ENCODE measurements around the gene HM13. TPM values are rescaled to one million over a fixed set of nuclear protein-coding genes. Genes with fewer than 3 reads are reported as not detected.
A peak's percentile ranks its signal among the peaks of the same experiment; 100 is the strongest.
"Not testable (repeated sequence)": the region's sequence is repeated elsewhere in the genome, so short reads cannot be mapped to it uniquely, and the experiment has no call there.

Gene HM13
- polyA plus RNA-seq, 3 donors: 129 to 156 (median 142) TPM

DNA sequence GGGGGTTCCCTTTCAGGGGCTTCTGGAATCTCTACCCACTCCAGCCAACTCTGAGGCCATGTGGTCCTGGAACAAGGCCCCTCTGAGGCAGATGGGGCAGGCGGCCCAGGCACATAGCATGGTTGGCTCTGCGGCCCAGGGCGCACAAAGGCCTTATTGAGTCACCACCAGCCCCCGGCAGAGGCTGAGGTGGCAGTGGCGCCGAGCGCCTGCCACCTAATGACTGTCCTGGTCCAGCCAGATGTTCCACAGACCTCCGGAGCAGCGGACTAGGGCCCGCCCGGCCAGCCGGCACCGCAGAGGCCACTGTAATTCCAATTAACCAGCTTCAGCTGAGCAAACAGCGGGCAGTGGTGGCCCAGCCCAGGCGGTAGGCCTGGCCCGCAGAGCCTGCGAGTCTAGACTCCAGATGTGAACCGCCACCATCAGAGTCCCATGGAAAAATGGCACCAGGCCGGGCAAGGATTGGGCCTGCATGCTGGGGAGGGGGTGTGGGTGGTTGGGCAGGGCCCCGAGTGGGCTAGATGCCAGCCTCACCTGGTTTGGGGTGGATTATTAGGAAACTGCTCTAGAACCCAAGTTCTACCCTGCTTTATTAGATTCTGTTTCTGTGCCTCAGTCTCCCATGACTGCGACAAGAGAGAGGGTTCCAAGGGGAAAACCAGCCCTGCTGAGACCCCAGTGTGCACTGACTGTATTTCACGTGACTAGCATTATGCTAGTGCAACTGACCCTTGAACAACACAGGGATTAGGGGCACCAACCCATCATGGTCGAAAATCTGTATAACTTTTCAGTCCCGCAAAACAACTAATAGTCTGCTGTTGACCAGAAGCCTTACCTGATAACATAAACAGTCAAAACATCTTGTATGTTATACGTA lies 56.7 kb downstream of the HM13 start:
- DNase-seq (ENCODE audit: extremely low read depth in 1 of 11, low read depth in 9 of 11, low spot score in 4 of 11): no peak

DNA sequence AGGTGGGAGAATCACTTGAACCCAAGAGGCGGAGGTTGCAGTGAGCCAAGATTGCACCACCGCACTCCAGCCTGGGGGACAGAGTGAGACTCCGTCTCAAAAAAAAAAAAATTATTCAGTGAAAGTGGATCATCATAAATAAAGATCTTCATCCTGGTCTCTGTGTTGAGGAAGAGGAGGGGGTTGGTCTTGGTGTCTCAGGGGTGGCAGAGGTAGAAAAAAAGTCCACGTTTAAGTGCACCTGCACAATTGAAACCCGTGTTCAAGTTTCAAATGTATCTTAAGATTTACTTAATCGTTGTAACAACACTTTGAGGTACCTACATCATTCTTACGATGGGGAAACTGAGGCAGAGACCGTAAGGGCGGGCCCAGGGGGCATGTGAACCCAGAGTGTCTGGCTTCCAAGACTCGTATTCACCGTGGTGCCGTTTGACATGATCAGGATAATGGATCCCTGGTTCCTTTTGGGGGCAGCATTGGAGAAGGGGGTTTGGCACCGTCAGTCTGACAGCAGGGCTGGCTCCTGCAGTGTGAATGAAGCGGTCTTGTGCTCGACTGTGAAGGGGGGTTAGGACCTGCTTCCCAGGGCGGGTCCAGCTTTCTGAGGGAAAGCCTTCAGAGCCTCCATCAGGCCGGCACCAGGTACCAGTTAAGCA lies 57.9 kb downstream of the HM13 start:
- no peak for DNase-seq (ENCODE audit: extremely low read depth in 1 of 11, low read depth in 9 of 11, low spot score in 4 of 11)

- peak; percentile 84 to 93 (median 92) for DNase-seq (ENCODE audit: extremely low read depth in 1 of 11, low read depth in 9 of 11, low spot score in 4 of 11)
Observed at GRCh38 chr20:31572701-31573554, 58.7 kb downstream of the HM13 start.

DNA sequence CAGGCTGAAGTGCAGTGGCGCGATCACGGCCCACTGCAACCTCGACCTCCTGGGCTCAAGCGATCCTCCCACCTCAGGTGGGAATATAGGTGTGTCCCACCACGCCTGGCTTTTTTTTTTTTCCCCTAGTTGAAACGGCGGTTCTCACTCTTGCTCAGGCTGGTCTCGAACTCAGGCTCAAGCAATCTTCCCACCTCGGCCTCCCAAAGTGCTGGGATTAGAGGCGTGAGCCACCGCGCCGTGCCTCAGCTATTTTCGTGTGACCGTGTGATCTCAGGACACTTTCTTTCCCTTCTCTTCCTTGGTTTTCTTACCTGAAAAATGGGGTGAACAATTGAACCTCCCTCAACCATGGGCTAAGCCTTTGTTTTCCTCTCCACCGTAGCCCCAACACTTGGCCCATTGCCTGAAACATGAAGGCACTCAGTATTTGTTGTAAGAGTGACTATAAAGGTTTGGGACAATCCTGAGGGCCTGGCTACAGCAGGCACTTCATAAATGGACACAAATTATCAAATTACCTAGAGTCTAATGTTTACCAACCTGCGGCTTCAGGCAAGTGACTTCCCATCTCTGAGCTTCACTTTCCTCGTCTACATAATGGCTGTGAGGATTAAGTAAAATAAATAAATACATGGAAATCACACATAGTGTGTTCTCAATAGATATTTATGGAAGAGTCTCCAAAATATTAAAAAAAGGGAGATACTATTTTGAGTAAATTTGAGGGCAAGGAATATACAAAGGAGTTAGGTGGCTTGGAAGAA lies 59.5 kb downstream of the HM13 start:
- no peak for DNase-seq (ENCODE audit: extremely low read depth in 1 of 11, low read depth in 9 of 11, low spot score in 4 of 11)

DNA sequence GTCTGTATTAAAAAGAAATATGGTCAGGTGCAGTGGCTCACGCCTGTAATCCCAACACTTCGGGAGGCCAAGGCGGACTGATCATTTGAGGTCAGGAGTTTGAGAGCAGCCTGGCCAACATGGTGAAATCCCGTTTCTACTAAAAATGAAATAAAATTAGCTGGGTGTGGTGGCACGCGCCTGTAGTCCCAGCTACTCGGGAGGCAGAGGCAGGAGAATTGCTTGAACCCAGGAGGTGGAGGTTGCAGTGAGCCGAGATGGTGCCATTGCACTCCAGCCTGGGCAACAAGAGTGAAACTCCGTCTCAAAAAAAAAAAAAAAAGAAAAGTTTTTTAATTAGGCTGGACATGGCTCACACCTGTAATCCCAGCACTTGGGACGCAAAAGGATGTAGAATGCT lies 60.7 kb downstream of the HM13 start:
- not testable (repeated sequence) for DNase-seq (ENCODE audit: extremely low read depth in 1 of 11, low read depth in 9 of 11, low spot score in 4 of 11)

- no peak for DNase-seq (ENCODE audit: extremely low read depth in 1 of 11, low read depth in 9 of 11, low spot score in 4 of 11)
Observed at GRCh38 chr20:31576751-31577150, 62.5 kb downstream of the HM13 start.

DNA sequence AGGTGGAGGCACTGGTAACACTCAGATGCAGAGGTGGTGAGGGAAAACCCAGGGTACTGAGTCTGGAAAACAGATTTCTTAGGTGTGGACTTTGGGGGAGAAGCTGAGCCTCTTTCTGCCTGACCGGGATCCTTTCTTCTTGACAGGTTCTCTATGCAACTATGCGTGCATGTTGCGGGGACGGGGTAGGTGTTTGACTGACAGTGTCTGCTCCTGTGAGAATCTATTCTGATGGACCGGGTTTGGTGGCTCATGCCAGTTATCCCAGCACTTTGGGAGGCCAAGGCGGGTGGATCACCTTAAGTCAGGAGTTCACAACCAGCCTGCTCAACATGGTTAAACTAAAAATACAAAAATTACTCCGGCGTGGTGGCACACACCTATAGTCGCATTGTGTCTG lies 63.0 kb downstream of the HM13 start:
- DNase-seq (ENCODE audit: extremely low read depth in 1 of 11, low read depth in 9 of 11, low spot score in 4 of 11): no peak

DNA sequence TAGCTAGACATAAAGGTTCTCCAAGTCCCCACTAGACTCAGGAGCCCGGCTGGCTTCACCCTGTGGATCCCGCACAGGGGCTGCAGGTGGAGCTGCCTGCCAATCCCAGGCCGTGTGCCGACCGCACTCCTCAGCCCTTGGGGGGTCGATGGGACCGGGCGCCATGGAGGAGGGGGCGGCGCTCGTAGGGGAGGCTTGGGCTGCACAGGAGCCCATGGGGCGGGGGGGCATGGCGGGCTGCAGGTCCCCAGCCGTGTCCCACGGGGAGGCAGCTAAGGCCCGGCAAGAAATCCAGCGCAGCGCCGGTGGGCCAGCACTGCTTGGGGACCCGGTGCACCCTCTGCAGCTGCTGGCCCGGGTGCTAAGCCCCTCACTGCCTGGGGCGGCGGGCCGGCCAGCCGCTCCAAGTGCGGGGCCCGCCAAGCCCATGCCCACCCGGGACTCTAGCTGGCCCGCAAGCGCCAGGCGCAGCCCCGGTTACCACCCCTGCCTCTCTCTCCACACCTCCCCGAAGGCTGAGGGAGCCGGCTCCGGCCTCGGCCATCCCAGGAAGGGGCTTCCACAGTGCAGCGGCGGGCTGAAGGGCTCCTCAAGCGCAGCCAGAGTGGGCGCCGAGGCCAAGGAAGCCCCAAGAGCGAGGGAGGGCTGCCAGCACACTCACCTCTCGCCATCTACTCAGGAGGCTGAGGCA lies 64.4 kb downstream of the HM13 start:
- no peak for DNase-seq (ENCODE audit: extremely low read depth in 1 of 11, low read depth in 9 of 11, low spot score in 4 of 11)

DNA sequence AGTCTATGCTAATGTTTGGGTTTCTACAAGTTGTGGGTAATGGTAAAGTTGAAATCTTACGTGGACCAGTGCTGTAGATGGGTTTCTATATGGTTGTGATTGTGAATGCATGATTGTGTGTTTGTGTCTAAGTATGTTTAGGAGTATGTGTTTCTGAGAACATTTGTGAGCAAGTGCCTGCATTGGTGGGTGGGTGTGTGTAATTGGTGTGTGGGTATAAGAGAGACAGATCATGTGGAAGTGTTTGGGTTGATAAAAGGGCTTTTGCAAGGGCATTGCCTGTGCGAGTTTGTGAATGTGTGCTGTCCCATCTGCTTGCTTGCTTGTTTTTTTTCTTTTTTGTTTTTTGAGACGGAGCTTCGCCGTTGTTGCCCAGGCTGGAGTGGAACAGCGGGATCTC lies 65.0 kb downstream of the HM13 start:
- DNase-seq (ENCODE audit: extremely low read depth in 1 of 11, low read depth in 9 of 11, low spot score in 4 of 11): no peak

DNA sequence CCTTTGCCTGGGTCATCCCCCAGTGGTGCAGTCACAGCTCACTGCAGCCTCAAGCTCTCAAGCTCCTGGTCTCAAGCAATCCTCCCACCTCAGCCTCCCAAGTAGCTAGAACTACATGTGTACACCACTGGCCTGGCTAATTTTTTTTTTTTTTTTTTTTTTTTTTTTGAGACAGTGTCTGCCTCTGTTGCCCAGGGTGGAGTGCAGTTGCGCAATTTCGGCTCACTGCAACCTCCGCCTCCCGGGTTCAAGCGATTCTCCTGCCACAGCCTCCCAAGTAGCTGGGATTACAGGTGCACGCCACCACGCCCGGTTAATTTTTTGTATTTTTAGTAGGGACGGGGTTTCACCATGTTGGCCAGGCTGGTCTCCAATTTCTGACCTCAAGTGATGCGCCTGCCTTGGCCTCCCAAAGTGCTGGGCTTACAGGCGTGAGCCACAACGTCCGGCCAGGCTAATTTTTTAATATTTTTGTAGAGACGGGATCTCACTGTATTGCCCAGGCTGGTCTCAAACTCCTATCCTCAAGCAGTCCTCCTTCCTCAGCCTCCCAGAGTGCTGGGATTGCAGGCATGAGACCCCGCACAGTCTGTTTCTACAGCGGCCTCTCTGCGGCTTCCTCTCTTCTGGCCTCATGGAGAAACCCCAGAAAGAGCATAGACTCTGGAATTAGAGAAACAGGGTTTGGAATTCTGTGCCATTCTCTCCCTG lies 65.9 kb downstream of the HM13 start:
- not testable (repeated sequence) for DNase-seq (ENCODE audit: extremely low read depth in 1 of 11, low read depth in 9 of 11, low spot score in 4 of 11)

GRCh38 chr20:31580706-31581105 lies 66.5 kb downstream of the HM13 start:
- DNase-seq (ENCODE audit: extremely low read depth in 1 of 11, low read depth in 9 of 11, low spot score in 4 of 11): no peak

GRCh38 chr20:31581391-31581790 lies 67.1 kb downstream of the HM13 start:
- DNase-seq (ENCODE audit: extremely low read depth in 1 of 11, low read depth in 9 of 11, low spot score in 4 of 11): no peak

- DNase-seq (ENCODE audit: extremely low read depth in 1 of 11, low read depth in 9 of 11, low spot score in 4 of 11): no peak
Observed at GRCh38 chr20:31587545-31588389, 73.5 kb downstream of the HM13 start.

- DNase-seq (ENCODE audit: extremely low read depth in 1 of 11, low read depth in 9 of 11, low spot score in 4 of 11): no peak
Observed at GRCh38 chr20:31590717-31591225, 76.5 kb downstream of the HM13 start.

DNA sequence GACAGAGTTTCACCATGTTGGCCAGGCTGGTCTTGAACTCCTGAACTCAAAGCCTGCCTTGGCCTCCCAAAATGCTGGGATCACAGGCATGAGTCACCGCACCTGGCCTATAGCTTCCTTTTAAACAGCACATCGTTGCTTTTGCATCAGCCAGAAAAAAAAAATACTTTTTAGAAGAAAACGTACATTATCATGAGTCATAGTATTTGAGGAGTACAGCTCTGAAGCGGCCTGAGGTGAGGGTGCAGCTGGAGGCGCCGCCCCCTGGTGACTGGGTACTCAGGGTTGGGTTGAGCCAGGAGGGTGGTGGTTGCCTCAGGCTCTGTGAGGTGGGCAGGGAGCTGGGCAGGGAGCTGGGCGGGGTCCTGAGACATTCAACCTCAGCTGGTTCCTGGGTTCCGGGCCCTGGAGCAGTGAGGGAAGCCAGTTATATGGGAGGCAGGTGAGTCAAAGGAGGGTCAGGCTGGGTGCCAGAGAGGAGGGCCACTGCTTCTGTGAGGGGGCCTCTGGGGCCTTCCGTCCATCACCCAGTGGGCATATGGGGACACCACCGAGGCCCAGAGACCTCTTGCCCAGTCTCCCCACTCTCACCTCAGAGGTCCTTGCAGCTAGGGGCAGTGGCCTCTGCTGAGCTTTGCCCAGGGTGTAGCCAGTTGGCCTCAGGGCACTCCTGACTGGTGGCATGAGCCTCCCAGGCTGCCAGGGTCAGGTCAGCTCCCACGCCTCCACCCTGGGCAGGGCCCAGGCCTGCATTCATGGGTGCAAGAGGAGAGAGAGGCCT lies 79.2 kb downstream of the HM13 start:
- no peak for DNase-seq (ENCODE audit: extremely low read depth in 1 of 11, low read depth in 9 of 11, low spot score in 4 of 11)

GRCh38 chr20:31594002-31594557 lies 79.8 kb downstream of the HM13 start:
- DNase-seq (ENCODE audit: extremely low read depth in 1 of 11, low read depth in 9 of 11, low spot score in 4 of 11): no peak

Data from renal cortex interstitium (tissue), 11 donors.